Measurements from ENCODE around the gene PPP2R5C.

PPP2R5C gene

DNA sequence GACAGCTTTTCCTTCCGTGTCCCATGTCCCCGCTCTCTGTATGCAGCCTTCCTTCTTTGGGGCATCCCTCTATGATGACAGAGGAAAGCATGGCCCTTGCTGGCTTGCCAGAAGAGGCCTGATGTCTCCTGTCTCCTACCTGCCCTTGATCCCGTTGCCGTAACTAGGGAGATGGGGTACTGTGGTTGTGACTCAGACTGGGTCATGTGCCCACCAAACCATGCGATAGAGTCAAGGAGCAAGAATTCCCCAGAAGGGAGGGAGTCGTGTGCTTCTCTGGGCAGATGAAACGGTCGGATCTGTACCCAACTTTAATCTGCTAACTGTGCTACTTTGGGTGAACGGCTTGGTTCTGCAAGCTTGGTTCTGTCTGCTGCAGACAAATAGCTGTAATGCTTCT lies 103.8 kb downstream of the PPP2R5C start:
- no peak overlapping the region for H3K4me3 ChIP-seq (ENCODE audit: low read depth, low read length)
- H3K9me3 ChIP-seq (ENCODE audit: severe bottlenecking) = no peaks in the 10 kb centered on the region
- H3K36me3 ChIP-seq = peaks cover 15% of the 10 kb centered on the region
- H3K27ac ChIP-seq = no peak overlapping the region
- no peak for TF ChIP-seq CTCF (IDR thresholded peaks at IDR 0.05; ENCODE audit: low read depth, low read length)
- DNase-seq = no peak
- no peaks in the 10 kb centered on the region for H3K27me3 ChIP-seq (ENCODE audit: insufficient read depth, low read depth, severe bottlenecking)

DNA sequence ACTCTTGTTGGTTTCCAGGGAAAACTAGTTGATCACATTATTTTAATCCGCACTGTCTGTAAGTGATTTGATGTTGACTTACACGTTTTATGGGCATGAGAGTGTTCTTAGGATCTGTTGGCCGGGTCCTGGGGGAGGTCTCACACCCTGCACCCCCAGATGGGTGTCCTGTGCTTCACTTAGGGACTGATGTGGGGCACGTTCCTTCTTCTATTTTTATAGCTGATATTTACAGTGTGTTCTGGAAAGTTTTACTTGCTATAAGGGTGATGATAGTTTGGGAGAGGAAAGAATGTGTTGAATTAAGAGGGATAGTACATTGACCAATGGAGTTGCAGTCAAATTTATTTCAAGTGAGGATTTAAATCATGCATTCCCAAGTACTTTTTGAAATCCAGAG lies 106.3 kb downstream of the PPP2R5C start:
- Histone ChIP-seq H3K4me3 (ENCODE audit: low read depth, low read length) (no peak overlapping the region), H3K27ac (no peak overlapping the region), H3K36me3 (peaks cover 11% of the 10 kb centered on the region), H3K9me3 (ENCODE audit: severe bottlenecking) (no peaks in the 10 kb centered on the region), H3K27me3 (ENCODE audit: insufficient read depth, low read depth, severe bottlenecking) (no peaks in the 10 kb centered on the region)
- no peak for DNase-seq
- no peak for TF ChIP-seq CTCF (IDR thresholded peaks at IDR 0.05; ENCODE audit: low read depth, low read length)

DNA sequence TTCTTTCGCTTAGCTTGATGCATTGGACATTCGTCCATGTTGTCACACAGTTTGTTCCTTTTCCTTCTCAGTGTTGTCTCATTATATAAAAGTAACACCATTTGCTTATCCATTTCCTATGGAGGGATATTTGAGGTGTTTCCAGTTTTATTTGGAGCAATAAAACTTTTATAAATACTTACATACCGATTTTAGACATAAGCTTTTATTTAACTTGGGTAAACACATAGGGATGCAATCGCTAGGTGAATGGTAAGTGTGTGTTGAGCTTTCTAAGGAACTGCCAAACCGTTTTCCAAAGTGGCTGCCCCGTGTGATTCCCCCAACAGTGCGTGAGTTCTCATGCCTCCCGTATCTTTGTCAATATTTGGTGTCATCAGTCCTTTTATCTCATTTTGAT lies 107.7 kb downstream of the PPP2R5C start:
- Histone ChIP-seq H3K36me3 (peaks cover 3% of the 10 kb centered on the region), H3K27me3 (ENCODE audit: insufficient read depth, low read depth, severe bottlenecking) (no peaks in the 10 kb centered on the region), H3K27ac (no peak overlapping the region), H3K4me3 (ENCODE audit: low read depth, low read length) (no peak overlapping the region), H3K9me3 (ENCODE audit: severe bottlenecking) (no peaks in the 10 kb centered on the region)
- no peak for TF ChIP-seq CTCF (IDR thresholded peaks at IDR 0.05; ENCODE audit: low read depth, low read length)
- no peak for DNase-seq

GRCh38 chr14:101870273-101870939 lies 108.9 kb downstream of the PPP2R5C start:
- no peak overlapping the region for H3K4me3 ChIP-seq (ENCODE audit: low read depth, low read length)
- TF ChIP-seq CTCF (IDR thresholded peaks at IDR 0.05; ENCODE audit: low read depth, low read length) = no peak
- DNase-seq = no peak
- no peak overlapping the region for H3K27ac ChIP-seq
- no peaks in the 10 kb centered on the region for H3K9me3 ChIP-seq (ENCODE audit: severe bottlenecking)
- no peaks in the 10 kb centered on the region; the same call in 1 of the 2 replicates for H3K36me3 ChIP-seq
- H3K27me3 ChIP-seq (ENCODE audit: insufficient read depth, low read depth, severe bottlenecking) = no peaks in the 10 kb centered on the region

DNA sequence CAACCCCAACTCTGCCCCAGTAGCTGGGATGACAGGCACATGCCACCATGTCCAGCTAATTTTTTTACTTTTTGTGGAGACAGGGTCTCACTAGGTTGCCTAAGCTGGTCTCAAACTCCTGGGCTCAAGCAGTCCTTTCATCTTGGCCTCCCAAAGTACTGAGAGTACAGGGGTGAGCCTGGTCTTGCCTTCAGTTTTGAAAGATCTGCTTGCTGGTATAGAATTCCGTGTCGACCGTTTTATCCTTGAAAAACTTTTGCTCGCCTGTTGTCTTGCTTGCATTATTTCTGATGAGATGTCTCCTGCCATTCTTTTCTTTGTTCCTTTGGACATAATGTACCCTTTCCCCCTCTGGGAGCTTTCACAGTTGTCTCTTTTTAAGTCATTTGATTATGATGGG lies 110.8 kb downstream of the PPP2R5C start:
- no peak overlapping the region for H3K27ac ChIP-seq

More for the DNA sequence above, 110.8 kb downstream of the PPP2R5C start:
- Histone ChIP-seq H3K4me3 (ENCODE audit: low read depth, low read length) (no peak overlapping the region), H3K36me3 (no peaks in the 10 kb centered on the region; the same call in 1 of the 2 replicates), H3K27me3 (ENCODE audit: insufficient read depth, low read depth, severe bottlenecking) (no peaks in the 10 kb centered on the region), H3K9me3 (ENCODE audit: severe bottlenecking) (no peaks in the 10 kb centered on the region)
- TF ChIP-seq CTCF (IDR thresholded peaks at IDR 0.05; ENCODE audit: low read depth, low read length) = no peak
- no peak for DNase-seq
